Measurements from ENCODE around the gene NPL. TPM values are rescaled to one million over a fixed set of nuclear protein-coding genes. Genes with fewer than 3 reads are reported as not detected.

Gene NPL, protein sequence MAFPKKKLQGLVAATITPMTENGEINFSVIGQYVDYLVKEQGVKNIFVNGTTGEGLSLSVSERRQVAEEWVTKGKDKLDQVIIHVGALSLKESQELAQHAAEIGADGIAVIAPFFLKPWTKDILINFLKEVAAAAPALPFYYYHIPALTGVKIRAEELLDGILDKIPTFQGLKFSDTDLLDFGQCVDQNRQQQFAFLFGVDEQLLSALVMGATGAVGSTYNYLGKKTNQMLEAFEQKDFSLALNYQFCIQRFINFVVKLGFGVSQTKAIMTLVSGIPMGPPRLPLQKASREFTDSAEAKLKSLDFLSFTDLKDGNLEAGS
- 10 to 100 TPM in 2 of 3 donors, 1 to 10 TPM in 1; 8.1 to 12.5 (median 12.1) TPM for total RNA-seq
- long read RNA-seq, donor 1, partial matches to known transcripts = 1 of 17 reads
- long read RNA-seq, donor 1, other reads (novel, unspliced or antisense) = 16 of 17 reads
- long read RNA-seq, donor 2, partial matches to known transcripts = 1 of 15 reads
- long read RNA-seq, donor 2, other reads (novel, unspliced or antisense) = 14 of 15 reads

DNA sequence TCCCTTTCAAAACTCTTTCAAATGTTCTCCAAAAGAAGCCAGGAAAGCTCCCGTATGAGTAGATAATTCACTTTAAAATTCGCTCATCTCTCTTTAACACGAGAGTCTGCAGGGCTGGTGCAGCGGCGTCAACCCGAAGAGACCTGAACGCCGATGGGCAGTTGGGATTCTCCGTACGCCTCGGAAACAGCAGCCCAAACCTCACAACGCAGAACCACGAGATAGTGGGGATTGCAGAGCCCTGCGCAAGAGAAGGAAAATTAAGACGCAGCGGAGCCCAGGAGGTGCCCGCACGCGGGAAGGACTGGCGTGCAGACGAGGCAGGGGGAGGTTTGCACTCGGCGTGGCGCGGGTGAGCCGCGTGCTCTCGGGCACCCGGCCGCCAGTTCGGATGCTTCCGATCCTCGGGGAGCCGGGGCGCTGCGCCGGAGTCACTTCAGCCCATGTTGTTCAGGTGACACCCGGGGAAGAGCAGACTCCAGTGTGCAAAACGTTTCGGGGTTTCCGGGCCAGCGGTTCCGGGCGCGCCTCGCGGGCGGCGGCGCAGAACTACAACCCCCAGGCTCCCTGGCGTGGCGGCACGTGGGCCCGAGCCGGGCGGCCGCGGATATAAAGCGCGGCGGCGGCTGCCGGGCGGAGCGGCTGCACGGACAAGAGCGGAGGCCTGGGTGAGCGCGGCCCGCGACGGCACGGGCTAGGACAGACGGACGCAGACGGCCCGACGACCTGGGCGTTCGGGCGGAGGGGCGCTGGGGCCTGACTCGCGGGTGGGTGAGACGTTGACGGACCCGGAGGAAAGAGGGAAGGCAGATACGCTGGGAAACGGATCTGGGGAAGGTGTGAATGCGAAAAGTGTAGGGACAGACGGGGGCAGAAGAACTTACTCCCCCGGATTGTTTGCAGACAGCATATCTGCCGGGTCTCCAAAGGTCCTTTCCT is at the start of gene NPL:
Gene NPL (plus strand): TSS at position 636 of the 939 bp plus-strand sequence. CDS start 4,599 bp downstream, outside the sequence.
- DNase-seq (peak; percentile 85 to 92 (median 89)), ATAC-seq (peak; percentile 98)
- intact Hi-C loops (cut with DNase I, micrococcal nuclease) = no loop called here
- Histone ChIP-seq H3K36me3 (ENCODE audit: low read depth) (no peaks in the 10 kb centered on the region), H3K4me1 (ENCODE audit: low read depth) (no peaks in the 10 kb centered on the region), H3K4me3 (peak within 1 kb of the TSS; percentile 17), H3K9me3 (no peaks in the 10 kb centered on the region)
- TF ChIP-seq, protein P1, sequence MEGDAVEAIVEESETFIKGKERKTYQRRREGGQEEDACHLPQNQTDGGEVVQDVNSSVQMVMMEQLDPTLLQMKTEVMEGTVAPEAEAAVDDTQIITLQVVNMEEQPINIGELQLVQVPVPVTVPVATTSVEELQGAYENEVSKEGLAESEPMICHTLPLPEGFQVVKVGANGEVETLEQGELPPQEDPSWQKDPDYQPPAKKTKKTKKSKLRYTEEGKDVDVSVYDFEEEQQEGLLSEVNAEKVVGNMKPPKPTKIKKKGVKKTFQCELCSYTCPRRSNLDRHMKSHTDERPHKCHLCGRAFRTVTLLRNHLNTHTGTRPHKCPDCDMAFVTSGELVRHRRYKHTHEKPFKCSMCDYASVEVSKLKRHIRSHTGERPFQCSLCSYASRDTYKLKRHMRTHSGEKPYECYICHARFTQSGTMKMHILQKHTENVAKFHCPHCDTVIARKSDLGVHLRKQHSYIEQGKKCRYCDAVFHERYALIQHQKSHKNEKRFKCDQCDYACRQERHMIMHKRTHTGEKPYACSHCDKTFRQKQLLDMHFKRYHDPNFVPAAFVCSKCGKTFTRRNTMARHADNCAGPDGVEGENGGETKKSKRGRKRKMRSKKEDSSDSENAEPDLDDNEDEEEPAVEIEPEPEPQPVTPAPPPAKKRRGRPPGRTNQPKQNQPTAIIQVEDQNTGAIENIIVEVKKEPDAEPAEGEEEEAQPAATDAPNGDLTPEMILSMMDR (IDR thresholded peaks at IDR 0.05) = no peak

DNA sequence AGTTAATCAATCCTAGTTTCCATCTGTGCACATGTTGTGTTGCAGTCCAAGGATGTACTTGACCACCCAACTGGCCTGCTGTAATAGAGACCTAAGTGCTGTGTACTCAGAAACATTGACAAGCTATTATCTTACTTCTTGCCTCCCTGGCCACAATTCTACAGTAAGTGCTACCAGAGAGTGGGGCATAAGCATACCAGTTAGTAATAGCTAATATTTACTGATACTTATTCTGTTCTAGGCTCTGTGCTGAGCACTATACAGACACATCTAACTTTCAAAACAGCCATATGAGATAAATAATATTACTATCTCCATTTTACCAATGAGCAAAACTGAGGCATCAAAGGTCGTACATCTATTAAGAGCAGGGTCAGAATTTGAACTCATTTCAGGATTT is 49.5 kb upstream of the NPL start:
- H3K4me3 ChIP-seq = no peak overlapping the region
- no peaks in the 10 kb centered on the region for H3K4me1 ChIP-seq (ENCODE audit: low read depth)
- intact Hi-C loops (cut with DNase I, micrococcal nuclease) = no loop called here
- no peaks in the 10 kb centered on the region for H3K9me3 ChIP-seq
- ATAC-seq (no peak), DNase-seq (no peak)
- TF ChIP-seq, protein P1 (IDR thresholded peaks at IDR 0.05) = no peak
- no peaks in the 10 kb centered on the region for H3K36me3 ChIP-seq (ENCODE audit: low read depth)

DNA sequence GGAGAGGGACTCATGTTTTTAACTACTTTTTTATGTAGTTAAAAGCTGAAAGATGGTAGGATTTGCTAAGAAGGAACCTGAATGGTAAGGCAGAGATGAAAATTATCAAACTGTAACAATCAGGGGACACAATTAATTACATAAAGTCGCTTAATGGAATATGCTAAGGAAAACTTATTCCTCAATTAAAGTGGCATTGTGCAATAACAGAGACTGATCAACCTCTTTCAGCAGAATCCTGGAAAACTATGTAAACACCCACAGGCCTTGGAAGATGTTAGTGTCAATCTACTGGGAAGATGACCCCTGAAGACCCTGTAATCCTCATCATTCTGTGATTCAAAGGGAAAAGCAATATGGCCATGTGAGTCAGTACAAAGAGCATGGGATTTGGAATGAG is 46.8 kb upstream of the NPL start:
- no peak for DNase-seq
- intact Hi-C loops (cut with DNase I, micrococcal nuclease) = no loop called here
- no peak for ATAC-seq
- TF ChIP-seq, protein P1 (IDR thresholded peaks at IDR 0.05) = no peak
- H3K4me1 ChIP-seq (ENCODE audit: low read depth) = no peaks in the 10 kb centered on the region
- no peak overlapping the region for H3K4me3 ChIP-seq
- H3K36me3 ChIP-seq (ENCODE audit: low read depth) = no peaks in the 10 kb centered on the region
- H3K9me3 ChIP-seq = no peaks in the 10 kb centered on the region

DNA sequence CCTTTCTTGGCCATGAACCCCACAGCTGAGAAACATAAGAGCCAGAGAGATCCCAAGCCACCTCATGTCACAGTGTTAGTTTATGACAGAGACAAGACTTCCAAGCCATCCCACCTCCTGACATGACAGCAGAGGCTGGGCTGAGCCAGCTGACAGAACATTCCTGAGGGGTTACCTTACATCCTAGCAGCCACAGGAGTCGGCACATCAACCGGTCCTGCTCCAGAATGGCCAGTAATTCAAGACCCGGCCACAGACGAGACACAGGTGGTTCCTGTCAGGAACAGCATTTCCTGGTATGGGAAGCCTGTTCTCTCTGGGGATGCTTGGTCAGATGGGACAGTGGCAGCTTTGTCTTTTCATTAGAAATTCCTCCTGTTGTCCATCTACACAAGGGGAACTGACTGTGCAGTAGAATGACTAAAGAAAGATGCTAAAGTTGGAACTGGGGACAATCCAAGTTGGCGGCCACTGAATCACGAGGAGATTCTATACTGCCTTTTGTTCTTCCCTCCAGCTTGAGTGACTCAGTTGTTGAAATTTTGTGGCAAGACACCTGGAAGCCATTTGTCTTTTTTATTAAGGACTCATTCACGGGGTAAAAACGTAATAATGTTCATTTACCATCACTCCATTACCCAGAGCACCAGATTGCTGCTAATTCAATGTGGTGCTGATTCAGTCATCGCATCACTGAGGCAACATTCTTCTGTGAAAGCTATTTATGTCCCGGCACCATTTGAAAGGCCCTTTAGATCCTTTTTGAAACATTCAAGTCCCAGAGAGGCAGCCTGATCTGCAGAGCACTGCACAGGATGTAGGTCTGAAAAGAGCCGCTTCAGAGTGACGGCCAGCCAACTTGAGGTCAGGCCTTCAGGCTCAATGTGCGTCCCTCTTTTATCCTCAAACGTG is 37.2 kb upstream of the NPL start:
- Histone ChIP-seq H3K4me3 (no peak overlapping the region), H3K36me3 (ENCODE audit: low read depth) (no peaks in the 10 kb centered on the region), H3K9me3 (no peaks in the 10 kb centered on the region), H3K4me1 (ENCODE audit: low read depth) (no peaks in the 10 kb centered on the region)
- DNase-seq = no peak
- intact Hi-C loops (cut with DNase I, micrococcal nuclease) = no loop called here
- TF ChIP-seq, protein P1 (IDR thresholded peaks at IDR 0.05) = no peak
- ATAC-seq = no peak

DNA sequence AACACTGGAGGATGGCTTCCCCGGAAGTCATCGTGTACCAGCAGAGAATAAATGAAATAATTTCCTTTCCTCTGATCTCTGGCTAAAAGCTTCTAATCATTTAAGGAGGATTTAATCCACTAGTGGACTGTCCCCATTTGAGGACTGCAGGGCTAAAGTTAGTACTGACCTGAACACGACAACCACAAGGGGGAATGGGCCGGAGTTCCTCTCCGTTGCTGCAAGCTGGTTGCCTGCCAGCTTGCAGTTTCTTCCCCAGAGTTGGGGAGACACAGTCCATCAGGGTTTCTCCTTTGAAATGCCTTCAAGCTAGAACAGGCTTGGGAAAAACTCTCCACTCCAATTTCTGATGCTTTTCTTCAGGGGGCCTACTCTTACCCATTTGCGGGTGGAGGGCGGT is 35.5 kb upstream of the NPL start:
- intact Hi-C loops (cut with DNase I, micrococcal nuclease) = no loop called here
- ATAC-seq = no peak
- TF ChIP-seq, protein P1 (IDR thresholded peaks at IDR 0.05) = no peak

More for the DNA sequence above, 35.5 kb upstream of the NPL start:
- no peak for DNase-seq
- no peaks in the 10 kb centered on the region for H3K9me3 ChIP-seq
- H3K4me1 ChIP-seq (ENCODE audit: low read depth) = no peaks in the 10 kb centered on the region
- H3K36me3 ChIP-seq (ENCODE audit: low read depth) = no peaks in the 10 kb centered on the region
- no peak overlapping the region for H3K4me3 ChIP-seq

Data from mucosa of descending colon (tissue), 3 donors.